Thoracic aorta (tissue), 2 donors: ENCODE results near the gene TMEM108. TPM values are rescaled to one million over a fixed set of nuclear protein-coding genes. Genes with fewer than 3 reads are reported as not detected.

ENCODE experiments used
- ATAC-seq: fragments of 150-250 bp; one replicate; pipeline ENCODE4 v1.8.0; 2017; ENCODE audit warnings: low read depth; ENCODE audit not compliant: insufficient number of reproducible peaks, low FRiP score
- DNase-seq: peaks from one replicate; pipeline ENCODE4 v3.0.0-alpha.2; 2020; ENCODE audit warnings: low spot score
- H3K27ac ChIP-seq, 2 donors: fragments of 200-600 bp; sonication (generic); 1 replicate in 1 of 2; 2 replicates in 1 of 2; pipeline ENCODE4 v1.5.1; 2016; ENCODE audit warnings: mild to moderate bottlenecking in 2 of 2, moderate library complexity in 2 of 2
- H3K27me3 ChIP-seq: fragments of 200-600 bp; sonication (generic); replicated peaks from 2 replicates; pipeline ENCODE4 v1.6.0; 2016; ENCODE audit warnings: mild to moderate bottlenecking; ENCODE audit not compliant: insufficient read depth
- H3K36me3 ChIP-seq: fragments of 200-600 bp; sonication (generic); one replicate; pipeline ENCODE4 v1.5.1; 2016
- H3K4me1 ChIP-seq, 2 donors: fragments of 200-600 bp; sonication (generic); 1 replicate in 1 of 2; 2 replicates in 1 of 2; pipeline versions ENCODE4 v1.5.1 to v1.6.0; 2016; ENCODE audit warnings: low read depth in 2 of 2, mild to moderate bottlenecking in 1 of 2; ENCODE audit not compliant: control insufficient read depth in 1 of 2
- H3K4me3 ChIP-seq: fragments of 200-600 bp; sonication (generic); 2 replicates; pipeline ENCODE4 v1.5.1; 2016; ENCODE audit warnings: mild to moderate bottlenecking
- H3K9me3 ChIP-seq: fragments of 200-600 bp; sonication (generic); 2 replicates; pipeline ENCODE4 v1.5.1; 2016
- total RNA-seq, 2 donors: library from RNA; depleted of rRNA; stranded (reverse); fragments of >200 nt; gene quantifications; one replicate each; pipeline versions ENCODE4 v1.1.0 to v1.2.3, GENCODE V29; 2016
- TF ChIP-seq, protein P1 (sequence below): fragments of 200-600 bp; sonication (generic); IDR thresholded peaks from one replicate; pipeline ENCODE4 v1.5.1; 2019; ENCODE audit warnings: antibody characterized with exemption

Gene TMEM108
- total RNA-seq, 2 donors from 2014 or later: 0.28 to 0.41 TPM

DNA sequence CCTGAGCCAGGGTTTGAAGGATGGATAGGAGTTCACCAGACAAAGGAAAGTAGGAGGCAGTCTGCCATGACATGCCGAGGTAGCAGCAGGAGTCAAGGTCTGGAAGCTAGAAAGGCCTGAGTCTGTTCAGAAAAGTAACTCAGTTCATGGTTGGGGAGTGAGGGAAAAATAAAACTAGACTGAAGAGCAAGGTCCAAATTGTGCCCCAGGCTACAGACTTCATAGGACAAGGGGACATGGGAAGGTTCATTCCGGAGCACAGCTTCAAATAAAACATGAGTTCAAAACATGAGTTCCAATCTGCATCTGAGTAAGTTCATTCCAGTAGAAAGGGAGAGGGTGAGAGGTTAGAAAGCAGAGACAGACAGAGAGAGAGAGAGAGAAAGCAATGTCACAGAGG is 401.4 kb downstream of the TMEM108 start:
- no peaks in the 10 kb centered on the region for H3K4me1 ChIP-seq
- no peaks in the 10 kb centered on the region for H3K36me3 ChIP-seq
- H3K27me3 ChIP-seq: no peaks in the 10 kb centered on the region
- DNase-seq: no peak
- ATAC-seq: no peak
- no peaks in the 10 kb centered on the region for H3K9me3 ChIP-seq
- no peak overlapping the region for H3K27ac ChIP-seq
- TF ChIP-seq, protein P1, sequence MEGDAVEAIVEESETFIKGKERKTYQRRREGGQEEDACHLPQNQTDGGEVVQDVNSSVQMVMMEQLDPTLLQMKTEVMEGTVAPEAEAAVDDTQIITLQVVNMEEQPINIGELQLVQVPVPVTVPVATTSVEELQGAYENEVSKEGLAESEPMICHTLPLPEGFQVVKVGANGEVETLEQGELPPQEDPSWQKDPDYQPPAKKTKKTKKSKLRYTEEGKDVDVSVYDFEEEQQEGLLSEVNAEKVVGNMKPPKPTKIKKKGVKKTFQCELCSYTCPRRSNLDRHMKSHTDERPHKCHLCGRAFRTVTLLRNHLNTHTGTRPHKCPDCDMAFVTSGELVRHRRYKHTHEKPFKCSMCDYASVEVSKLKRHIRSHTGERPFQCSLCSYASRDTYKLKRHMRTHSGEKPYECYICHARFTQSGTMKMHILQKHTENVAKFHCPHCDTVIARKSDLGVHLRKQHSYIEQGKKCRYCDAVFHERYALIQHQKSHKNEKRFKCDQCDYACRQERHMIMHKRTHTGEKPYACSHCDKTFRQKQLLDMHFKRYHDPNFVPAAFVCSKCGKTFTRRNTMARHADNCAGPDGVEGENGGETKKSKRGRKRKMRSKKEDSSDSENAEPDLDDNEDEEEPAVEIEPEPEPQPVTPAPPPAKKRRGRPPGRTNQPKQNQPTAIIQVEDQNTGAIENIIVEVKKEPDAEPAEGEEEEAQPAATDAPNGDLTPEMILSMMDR: no peak
- no peak overlapping the region for H3K4me3 ChIP-seq

GRCh38 chr3:133440652-133441051 is 402.5 kb downstream of the TMEM108 start:
- H3K27me3 ChIP-seq: no peaks in the 10 kb centered on the region
- TF ChIP-seq, protein P1: no peak
- no peaks in the 10 kb centered on the region for H3K4me1 ChIP-seq
- H3K4me3 ChIP-seq: no peak overlapping the region
- no peaks in the 10 kb centered on the region for H3K36me3 ChIP-seq
- H3K27ac ChIP-seq: no peak overlapping the region
- DNase-seq (no peak), ATAC-seq (no peak)
- no peaks in the 10 kb centered on the region for H3K9me3 ChIP-seq

GRCh38 chr3:133441867-133442270 is 403.7 kb downstream of the TMEM108 start:
- Histone ChIP-seq H3K27me3 (no peaks in the 10 kb centered on the region), H3K9me3 (no peaks in the 10 kb centered on the region), H3K36me3 (no peaks in the 10 kb centered on the region), H3K27ac (no peak overlapping the region), H3K4me3 (no peak overlapping the region), H3K4me1 (no peaks in the 10 kb centered on the region)
- DNase-seq: no peak
- TF ChIP-seq, protein P1: no peak
- no peak for ATAC-seq

GRCh38 chr3:133442518-133442917 is 404.3 kb downstream of the TMEM108 start:
- TF ChIP-seq, protein P1: no peak
- ATAC-seq: no peak
- Histone ChIP-seq H3K36me3 (no peaks in the 10 kb centered on the region), H3K27ac (no peak overlapping the region), H3K4me3 (no peak overlapping the region), H3K27me3 (no peaks in the 10 kb centered on the region), H3K4me1 (no peaks in the 10 kb centered on the region), H3K9me3 (no peaks in the 10 kb centered on the region)
- no peak for DNase-seq

DNA sequence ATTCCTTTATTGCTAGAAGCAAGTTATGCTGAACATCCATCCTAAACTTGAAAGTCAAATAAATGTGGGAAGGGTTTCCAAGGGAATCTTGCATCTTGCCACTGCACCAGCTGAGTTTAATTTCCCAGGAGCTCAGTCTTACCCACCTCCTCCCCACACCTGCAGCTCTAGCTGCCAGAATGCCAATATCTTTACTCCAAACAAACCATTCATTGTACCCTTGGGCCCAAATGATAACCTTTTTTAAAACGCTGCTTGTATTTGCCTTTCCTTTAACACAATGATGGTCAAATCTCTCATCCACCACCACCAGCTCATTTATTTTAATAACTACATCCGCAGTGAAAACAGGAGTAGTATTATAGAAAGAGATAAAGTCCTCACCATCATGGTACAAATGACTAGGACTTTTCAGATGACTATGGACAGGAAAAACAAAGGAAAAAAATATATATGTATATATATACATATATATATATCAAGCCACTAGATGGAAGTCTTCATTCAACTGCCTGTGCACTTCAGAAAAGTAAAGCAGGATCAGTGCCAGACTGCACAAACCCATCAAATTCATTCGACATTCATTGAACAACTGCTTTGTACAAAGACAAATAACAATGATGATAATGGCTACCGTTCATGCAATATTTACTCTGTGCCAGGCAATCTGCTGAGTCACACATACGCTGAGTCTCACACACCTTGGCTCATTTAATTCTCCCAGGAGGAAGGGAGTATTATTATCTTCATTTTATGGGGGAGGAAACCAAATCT is 405.6 kb downstream of the TMEM108 start:
- Histone ChIP-seq H3K4me1 (no peaks in the 10 kb centered on the region), H3K9me3 (no peaks in the 10 kb centered on the region), H3K27me3 (no peaks in the 10 kb centered on the region), H3K4me3 (no peak overlapping the region), H3K36me3 (no peaks in the 10 kb centered on the region), H3K27ac (no peak overlapping the region)
- ATAC-seq (no peak), DNase-seq (no peak)
- TF ChIP-seq, protein P1: no peak
